RWPE1 (cell line): ENCODE results near the gene SMG5.
"Not testable (repeated sequence)": the region's sequence is repeated elsewhere in the genome, so short reads cannot be mapped to it uniquely, and the experiment has no call there.

Source experiments
- CTCF ChIA-PET: fragments of 350-600 bp; sonication (Branson Sonifier 250); formaldehyde crosslinking; extraction: SDS; loops from one replicate; lab custom pipeline; 2021; lab: Yijun Ruan, JAX
- POLR2A ChIA-PET: fragments of 400-600 bp; formaldehyde crosslinking; extraction: SDS; loops from one replicate; lab custom pipeline; 2020; ENCODE audit warnings: antibody characterized with exemption; ENCODE audit not compliant: low non-redundant PET; lab: Yijun Ruan, JAX
- DNase-seq: peaks from one replicate; pipeline ENCODE4 v3.0.0; 2012; ENCODE audit warnings: low spot score
- H3K27ac ChIP-seq: fragments of 450-650 bp; 2 replicates; pipeline ENCODE4 v1.5.1; 2017
- CTCF ChIP-seq: fragments of 450-650 bp; conservative IDR thresholded peaks from 2 replicates; pipeline ENCODE4 v1.5.1; 2017; ENCODE audit warnings: low read depth, mild to moderate bottlenecking

The SMG5 gene

GRCh38 chr1:156282479-156283222, at the start of gene SMG5:
TSS of gene SMG5 (minus strand) at chr1:156282825. CDS start at chr1:156282680, 145 bp downstream.
- peak; percentile 92 for DNase-seq
- no peak for TF ChIP-seq CTCF
- H3K27ac ChIP-seq: peak within 1 kb of the TSS; percentile 88
- ChIA-PET CTCF (interaction anchor here (0.6 to 1.9 kb wide), 3 partner anchors 37 to 275 kb away, joined by 3 to 7 read pairs (median 3); no protein-coding TSS in a partner anchor), POLR2A (interaction anchor here (1.3 kb wide), 1 partner anchor 10 kb away, joined by 3 read pairs; no protein-coding TSS in a partner anchor)

- DNase-seq, POLR2A ChIA-PET, H3K27ac ChIP-seq: not testable (repeated sequence)
- CTCF ChIA-PET: interaction anchor here (0.6 kb wide), 2 partner anchors 9 to 33 kb away, joined by 3 read pairs; no protein-coding TSS in a partner anchor
These were observed 40.6 kb upstream of the SMG5 start for GRCh38 chr1:156323179-156323578.

GRCh38 chr1:156320560-156320959, 37.9 kb upstream of the SMG5 start:
- POLR2A ChIA-PET: no interaction called here

GRCh38 chr1:156319664-156320063, 37.0 kb upstream of the SMG5 start:
- ChIA-PET POLR2A (interaction anchor here (0.6 kb wide), 1 partner anchor 9 kb away, joined by 3 read pairs; no protein-coding TSS in a partner anchor), CTCF (interaction anchor here (0.7 to 1.1 kb wide), 6 partner anchors 10 to 174 kb away, joined by 3 to 7 read pairs (median 3); partner anchors contain the start of gene SMG5)
- peak; percentile 19 for DNase-seq
- TF ChIP-seq CTCF: peak; percentile 54
- no peak overlapping the region for H3K27ac ChIP-seq

More at GRCh38 chr1:156320560-156320959, 37.9 kb upstream of the SMG5 start:
- CTCF ChIA-PET: no interaction called here
- no peak for DNase-seq
- H3K27ac ChIP-seq: no peak overlapping the region
- no peak for TF ChIP-seq CTCF

- no peak for TF ChIP-seq CTCF
- ChIA-PET POLR2A (no interaction called here), CTCF (interaction anchor here (0.5 kb wide), 1 partner anchor 41 kb away, joined by 3 read pairs; no protein-coding TSS in a partner anchor)
- no peak overlapping the region for H3K27ac ChIP-seq
- DNase-seq: no peak
These were observed 34.3 kb upstream of the SMG5 start for GRCh38 chr1:156316909-156317308.

GRCh38 chr1:156310962-156311361, 28.3 kb upstream of the SMG5 start:
- CTCF ChIA-PET: no interaction called here
- peak overlapping the region; percentile 75 for H3K27ac ChIP-seq
- no peak for TF ChIP-seq CTCF
- POLR2A ChIA-PET: interaction anchor here (0.7 kb wide), 1 partner anchor 8 kb away, joined by 3 read pairs; no protein-coding TSS in a partner anchor
- DNase-seq: no peak

GRCh38 chr1:156308078-156308477, 25.5 kb upstream of the SMG5 start:
- ChIA-PET POLR2A (no interaction called here), CTCF (no interaction called here)
- DNase-seq: no peak
- TF ChIP-seq CTCF: no peak
- H3K27ac ChIP-seq: no peak overlapping the region
